HTERT RPE-1 (cell line): ENCODE measurements around the gene GOLGA1.
"Not testable (repeated sequence)": the region's sequence is repeated elsewhere in the genome, so short reads cannot be mapped to it uniquely, and the experiment has no call there.

ENCODE experiments used
- in situ Hi-C: fragments of 300-500 bp; cut with MboI; formaldehyde crosslinking; loops from 4 replicates; pipeline ENCODE4 v1.14.3; 2020; ENCODE audit warnings: low sequenced_read_pairs

GOLGA1 gene

DNA sequence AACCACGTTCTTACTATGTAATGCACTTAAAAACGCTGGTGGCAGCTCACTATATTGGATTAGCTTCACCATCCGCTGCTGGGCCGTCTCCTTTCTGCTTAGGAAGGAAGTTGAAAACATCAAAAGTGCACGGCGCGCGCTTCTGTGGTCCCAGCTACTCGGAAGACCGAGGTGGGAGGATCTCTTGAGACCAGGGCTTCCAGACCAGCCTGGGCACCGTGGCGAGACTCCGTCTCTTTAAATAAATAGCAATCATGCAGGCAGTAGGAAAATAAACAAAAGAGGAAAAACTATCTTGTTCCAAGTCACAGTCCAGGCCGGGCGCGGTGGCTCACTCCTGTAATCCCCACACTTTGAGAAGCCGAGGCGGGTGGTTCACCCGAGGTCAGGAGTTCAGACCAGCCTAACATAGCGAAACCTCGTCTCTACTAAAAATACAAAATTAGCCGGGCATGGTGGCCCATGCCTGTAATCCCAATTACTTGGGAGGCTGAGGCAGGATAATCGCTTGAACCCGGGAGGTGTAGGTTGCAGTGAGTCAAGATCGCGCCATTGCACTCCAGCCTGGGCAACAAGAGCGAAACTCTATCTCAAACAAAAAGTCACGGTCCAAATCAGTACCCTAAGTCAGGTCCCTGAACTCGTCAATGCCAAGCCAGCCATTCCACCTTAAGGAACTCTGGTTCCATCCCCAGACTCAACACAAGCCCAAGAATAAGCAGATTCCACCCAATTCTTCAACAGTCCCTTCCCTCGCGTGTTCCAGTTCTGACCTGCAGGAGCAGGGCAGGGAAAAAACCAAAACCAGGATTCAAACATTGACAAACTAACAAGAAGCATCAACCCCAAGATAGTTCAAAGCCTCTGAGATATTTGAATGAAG, 1.0 kb upstream of the GOLGA1 start:
- in situ Hi-C loops, result no loop called here

DNA sequence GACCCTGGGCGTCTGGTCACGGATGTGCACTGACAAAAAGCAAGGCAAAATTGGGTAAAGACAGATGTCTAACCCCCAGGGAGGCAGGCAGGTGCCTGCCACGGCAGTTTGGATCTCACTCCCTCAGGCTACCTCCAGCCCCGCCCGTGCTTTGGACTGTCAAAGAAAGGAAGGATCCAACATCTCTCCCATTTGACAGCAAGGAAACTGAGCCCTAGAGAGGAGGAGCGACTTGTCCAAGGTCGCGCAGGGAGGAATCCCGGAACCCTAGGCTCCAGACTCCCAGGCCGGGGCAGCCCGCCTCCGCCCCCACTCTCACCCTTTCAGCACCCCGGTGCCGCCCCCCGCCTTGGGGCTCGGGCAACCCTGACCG, 376 bp downstream of the GOLGA1 start:
- in situ Hi-C loops, result no loop called here

DNA sequence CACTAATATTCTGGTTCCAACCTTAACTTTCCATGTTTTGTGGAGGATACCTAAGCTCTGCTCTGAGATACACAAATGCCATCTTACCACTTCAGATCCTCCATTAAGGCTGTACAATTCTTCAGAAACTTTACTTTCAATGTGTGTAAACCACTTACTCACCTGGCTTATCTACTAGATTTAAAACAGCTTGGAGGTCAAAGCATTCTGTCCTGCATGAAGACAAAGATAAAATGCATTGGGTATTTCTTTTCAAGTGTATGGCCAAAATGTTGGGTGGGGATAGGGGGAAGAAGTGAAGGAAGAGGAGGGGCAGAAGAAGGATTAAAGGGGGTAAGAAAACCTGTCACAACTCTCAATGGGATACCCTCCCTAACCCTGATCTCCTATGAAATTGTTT, 939 bp downstream of the GOLGA1 start:
- in situ Hi-C loops, result no loop called here

DNA sequence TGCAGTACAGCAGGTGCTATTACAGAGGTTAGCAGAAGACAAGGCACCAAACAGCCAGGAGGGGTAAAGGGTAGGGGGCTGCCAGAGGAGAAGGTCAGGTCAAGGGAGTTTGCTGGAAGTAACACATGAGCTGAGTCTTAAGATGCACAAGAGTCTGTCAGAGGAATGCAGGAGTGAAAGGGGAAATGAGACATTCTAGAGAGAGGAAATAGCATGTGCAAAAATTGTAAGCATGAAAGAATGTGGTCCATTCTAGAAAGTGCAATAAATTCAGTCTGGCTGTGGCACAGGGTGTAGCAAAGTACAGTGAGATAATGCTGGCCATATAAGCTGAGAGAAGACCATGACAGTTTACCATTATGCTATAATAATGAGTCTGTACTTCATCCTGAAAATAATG, 6.6 kb downstream of the GOLGA1 start:
- in situ Hi-C loops, result no loop called here

DNA sequence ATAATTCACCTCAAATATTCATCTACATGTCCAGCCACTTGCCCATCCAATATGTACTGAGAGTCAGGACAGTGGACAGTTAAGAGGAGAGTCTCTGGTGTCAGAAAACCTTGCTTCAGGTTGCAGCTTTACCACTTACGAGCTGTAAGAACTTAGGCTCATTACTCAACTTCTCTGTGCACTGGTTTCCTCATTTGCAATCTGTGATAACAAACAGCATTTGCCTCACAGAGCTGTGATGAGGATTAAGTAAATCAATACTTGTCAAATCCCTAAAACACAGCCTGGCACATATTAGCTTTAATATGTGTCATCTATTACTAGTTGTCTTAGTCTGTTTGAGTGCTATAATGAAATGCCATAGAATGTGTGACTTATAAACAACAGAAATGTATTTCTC, 8.6 kb downstream of the GOLGA1 start:
- in situ Hi-C loops, result no loop called here

DNA sequence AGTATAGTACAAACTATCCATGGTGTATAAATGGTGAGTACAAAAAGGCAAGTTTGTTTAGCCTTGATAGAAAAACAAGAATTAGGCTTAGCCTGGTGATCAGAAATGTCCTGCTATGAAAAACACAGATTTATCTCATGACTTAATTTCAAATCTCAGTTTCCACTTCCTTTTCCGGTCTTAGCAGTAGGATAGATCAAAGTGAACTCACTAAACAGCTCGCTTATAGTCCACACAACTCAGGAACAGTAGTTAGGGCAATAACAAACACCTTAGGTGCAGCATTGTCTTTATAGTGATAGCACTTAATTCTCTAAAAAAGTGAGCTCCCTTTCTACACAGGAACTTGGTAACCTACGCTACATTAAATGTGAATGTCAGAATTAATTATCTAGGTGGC, 11.4 kb downstream of the GOLGA1 start:
- in situ Hi-C loops, result no loop called here

DNA sequence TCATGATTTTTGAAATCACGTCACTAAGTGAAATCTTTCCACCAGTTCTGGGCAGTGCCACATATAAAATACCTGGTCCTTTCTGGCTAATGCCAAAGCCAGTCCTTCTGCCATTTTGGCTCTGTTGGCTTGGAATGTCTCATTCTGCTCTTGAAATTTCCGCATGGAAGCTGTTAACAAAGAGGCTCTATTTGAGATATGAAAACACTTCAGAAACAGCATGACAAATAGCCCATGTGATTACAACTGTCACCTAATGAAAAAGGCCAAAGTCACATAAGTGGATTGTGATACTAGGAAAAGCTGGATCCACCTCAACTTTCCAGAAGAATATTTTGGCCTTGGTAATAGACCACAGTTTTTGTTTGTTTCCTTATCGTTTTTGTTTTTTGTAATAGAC, 12.8 kb downstream of the GOLGA1 start:
- in situ Hi-C loops, result no loop called here

DNA sequence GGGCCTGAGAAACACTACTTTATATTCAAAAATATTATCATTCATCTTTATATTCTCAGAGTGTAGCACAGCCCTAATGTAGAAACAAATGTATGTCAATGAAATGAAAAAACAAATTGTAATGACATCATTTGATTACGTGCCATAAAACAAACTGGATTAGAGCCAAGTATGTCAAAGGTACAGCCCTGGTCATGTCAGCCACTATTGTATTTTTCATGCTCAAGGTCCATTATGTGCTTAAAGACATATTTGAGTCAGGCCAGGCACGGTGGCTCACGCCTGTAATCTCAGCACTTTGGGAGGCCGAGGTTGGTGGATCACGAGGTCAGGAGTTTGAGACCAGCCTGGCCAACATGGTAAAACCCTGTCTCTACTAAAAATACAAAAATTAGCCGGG, 20.5 kb downstream of the GOLGA1 start:
- in situ Hi-C loops, result not testable (repeated sequence)

DNA sequence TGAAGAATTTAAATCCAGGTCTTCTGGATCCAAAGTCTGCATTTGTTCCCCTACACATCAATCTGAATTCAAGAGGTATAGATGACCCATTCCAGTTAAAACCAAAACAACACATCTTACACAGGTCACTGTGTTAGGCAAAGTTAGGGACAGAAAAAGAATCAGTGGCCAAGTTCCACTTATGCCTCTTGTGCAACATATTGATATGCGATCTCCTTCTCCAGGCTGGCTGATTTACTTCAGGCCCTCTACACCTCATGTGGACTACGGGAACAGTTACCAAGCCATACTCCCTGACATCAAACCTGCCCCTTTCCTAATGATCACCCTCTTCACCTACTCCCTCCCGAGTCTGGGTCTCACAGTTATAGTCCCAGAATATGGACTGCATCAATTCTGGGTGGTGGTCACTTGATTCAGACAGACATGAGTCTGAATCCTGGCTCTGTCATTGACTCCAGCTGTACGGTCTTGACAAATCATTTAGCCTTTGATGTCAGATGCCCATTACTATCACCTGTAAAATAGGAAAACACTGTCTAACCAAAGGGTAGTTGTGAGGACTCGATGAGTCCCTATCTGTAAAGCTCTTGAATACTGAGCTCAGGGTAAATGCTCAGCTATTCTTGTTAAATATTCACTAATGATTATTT, 26.0 kb downstream of the GOLGA1 start:
- in situ Hi-C loops, result no loop called here

DNA sequence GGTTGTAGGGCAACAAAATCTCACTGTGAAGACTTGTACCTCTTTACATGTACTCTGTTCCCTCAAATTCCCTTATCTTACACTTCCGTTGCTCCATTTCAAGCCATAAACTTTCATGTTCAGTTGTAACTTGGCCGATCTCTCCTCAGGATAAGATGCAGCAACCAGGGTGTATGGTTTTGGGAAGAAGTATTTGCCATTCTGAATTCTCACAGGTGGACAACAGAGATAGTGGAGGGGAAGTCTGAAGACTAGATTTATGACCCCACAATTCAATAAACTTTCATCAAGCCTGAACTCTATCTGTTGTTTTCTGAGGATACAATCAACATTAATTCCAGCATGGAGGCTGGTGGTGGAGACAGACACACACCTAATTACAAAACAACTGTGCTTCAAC, 27.5 kb downstream of the GOLGA1 start:
- in situ Hi-C loops, result no loop called here

DNA sequence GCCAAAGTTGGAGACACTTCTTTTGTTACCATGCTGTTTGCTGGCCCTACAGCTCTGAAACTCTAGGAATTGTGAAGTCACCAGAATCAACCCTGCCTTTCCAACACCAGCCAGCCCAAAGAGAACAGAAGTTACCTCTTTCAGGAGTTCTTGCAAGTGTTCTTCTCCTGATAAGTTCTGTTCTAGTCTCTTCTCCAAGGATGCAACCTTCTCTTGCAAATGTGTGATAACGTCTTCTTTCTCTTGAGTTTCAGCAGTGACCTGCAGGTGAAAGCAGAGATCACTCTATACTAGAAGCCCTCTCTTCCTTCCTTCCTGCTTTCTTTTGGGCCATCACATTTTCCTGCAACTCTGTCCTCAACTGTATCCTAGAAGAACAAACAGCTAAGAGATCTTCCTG, 29.1 kb downstream of the GOLGA1 start:
- in situ Hi-C loops, result no loop called here

DNA sequence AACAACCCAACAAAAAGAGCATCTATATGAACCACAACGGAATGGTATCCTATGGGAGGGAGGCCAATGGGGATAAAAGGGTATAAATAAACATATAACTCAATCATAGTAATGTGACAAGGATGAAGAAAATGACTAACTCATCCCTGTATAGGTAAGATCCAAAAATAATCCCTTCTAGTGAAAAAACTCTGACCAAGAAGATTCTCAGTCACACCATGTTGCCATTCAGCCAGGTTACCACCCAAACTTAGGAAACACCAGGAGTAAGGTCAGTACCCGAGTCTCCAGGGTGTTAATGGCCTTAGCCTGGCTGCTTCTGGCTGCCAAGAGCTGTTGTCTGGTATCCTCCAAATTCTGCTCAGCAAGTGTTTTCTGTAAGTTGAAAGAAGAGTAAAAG, 32.8 kb downstream of the GOLGA1 start:
- in situ Hi-C loops, result no loop called here

DNA sequence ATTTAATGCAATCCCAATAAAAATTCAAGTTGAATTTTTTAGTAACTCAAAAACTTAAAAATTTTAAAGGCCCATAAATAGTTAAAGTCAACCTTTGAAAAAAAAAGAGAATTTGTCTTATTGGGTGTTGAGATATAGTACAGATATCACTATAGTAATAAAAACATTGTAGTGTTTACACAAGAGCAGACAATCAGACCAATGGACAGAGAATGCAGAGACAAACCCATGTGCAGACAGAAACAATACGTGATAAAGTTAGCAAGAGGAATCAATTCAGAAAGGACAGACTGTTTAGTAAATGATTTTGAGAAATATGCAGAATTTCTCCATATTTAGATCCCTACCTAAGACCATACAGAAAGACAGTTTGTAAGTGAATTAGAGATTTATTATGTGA, 33.9 kb downstream of the GOLGA1 start:
- in situ Hi-C loops, result no loop called here

DNA sequence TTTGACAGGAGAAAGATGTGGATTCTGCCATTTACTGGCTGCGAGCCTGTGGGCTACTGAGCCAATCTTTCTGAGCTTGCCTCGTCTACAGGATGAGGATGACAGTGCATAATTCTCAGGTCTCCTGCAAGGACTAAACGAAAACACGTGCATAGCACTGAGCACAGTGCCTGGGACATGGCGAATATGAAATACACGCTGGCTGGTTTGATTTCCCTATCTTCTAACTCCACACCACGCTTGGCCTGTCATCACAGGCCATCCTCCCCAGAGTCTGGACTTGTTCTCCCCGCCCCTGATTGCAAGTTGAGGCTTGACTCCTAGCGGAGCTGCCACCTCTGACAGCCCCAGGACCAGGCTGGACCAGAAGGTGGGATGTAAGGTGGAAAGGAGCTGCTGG, 41.0 kb downstream of the GOLGA1 start:
- in situ Hi-C loops, result no loop called here

DNA sequence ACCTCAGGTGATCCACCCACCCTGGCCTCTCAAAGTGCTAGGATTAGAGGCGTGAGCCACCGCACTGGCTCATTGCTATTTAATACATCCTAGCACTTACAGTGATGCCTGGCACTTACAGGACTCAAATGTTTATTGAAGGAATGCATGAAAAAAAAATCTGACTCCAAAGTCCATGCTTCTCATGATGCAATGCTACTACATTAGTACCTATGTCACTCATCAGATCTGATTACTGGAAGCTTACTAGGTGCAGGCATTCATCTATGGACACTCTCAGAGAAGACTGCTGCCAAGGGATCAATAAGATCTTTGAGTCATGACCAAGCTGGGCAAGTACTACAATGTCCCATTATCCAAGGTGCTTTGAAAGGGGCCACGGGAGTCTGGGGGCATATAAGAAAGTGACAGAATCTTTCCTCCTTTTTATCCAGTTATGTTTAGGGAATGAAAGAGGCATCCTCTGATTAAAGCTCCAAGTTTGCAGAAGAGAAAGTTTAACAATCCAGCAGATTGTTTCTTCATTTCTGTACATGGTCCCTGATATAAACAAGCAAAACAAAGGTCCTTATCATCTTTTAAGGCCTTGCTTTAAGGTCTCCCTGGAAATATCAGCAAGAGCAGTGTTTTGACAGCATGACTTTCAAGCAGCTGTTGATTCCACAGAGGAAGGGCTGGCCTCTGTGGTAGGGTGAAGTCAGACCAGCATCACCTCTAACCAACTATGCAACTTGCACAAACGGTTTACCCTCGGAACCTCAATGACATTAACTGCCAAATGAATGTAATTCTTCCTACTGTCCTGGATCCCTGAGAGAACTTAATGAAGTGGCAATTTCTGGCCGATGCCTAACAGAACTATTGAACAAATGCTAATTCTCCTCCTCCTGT, 43.1 kb downstream of the GOLGA1 start:
- in situ Hi-C loops, result no loop called here

DNA sequence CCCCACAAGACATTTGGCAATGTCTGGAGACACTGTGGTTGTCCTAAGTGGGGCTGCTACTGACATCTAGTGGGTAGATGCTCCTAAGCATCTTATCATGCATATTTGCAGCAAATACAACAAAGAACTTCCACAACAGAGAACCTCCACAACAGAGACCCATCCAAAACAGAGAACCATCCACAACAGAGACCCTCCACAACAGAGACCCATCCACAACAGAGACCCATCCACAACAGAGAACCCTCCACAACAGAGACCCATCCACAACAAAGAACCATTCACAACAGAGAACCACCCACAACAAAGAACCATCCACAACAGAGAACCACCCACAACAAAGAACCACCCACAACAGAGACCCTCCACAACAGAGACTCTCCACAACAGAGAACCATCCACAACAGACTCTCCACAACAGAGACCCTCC, 46.1 kb downstream of the GOLGA1 start:
- in situ Hi-C loops, result no loop called here

DNA sequence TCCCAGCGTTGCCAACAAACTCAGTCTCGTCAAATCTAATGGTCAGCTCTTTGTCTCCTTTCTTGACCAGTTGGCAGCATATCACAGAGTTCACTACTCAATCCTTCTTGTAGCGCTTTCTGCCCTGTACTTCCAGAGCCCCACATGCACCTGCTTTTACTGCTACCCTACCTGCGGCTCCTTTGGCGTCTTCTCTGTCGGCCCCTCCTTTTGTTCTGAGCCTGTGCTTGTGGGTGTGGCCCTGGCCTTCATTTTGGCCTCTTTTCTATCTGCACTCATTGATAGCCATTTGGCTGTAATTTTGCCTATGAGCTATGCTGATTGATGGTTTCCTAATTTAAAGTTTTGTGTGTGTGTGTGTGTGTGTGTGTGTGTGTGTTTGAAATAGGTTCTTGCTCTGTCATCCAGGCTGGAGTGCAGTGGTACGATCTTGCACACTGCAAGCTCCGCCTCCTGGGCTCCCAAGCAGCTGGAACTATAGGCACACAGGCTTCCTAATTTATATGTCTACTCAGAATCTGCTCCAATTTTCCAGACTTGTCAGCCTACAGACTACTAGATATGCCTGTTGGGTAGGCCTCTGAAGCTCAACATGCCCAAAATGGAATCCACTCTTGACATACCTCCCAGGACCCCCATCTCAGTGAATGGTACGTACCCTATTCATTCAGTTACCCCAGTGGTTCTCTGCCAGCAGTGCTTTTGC, 46.7 kb downstream of the GOLGA1 start:
- in situ Hi-C loops, result no loop called here

DNA sequence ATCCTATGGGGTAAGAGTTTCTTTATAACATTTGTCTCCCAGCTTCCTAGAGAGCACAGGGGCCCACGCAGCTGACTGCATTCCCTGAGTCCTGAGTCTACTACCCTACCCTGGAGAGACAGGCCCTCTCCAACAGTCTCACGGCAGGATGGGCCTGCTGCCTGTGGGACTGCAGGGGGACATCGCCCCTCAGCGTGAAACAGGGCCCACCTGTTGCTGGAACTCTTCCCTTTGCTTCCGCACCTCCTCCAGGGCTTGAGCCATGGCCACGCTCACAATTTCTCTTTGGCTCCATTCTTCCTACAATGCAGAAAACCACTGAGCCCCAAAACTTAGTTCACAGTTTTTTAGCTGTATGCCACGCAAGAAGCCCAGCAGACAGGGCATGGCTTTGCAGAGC, 50.7 kb downstream of the GOLGA1 start:
- in situ Hi-C loops, result no loop called here

DNA sequence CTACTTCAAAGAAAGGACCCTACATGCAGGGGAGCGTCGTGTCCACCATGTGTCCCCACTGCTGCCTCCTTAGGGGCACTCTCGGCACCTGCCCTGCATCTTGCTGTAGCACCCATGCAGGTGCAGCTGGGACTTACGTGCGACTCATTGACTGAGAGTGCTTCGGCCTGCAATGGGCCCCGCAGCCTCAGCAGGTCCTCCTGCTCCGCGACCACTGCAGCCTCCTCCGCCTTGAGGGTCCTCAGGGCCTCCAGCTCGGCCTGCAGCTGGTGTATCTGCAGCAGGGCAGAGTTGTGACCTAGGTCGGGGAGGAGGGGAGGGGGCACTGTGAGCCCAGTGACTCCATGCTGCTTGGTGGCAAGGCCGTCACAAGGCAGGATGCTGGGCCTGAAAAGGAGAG, 51.9 kb downstream of the GOLGA1 start:
- in situ Hi-C loops, result no loop called here

DNA sequence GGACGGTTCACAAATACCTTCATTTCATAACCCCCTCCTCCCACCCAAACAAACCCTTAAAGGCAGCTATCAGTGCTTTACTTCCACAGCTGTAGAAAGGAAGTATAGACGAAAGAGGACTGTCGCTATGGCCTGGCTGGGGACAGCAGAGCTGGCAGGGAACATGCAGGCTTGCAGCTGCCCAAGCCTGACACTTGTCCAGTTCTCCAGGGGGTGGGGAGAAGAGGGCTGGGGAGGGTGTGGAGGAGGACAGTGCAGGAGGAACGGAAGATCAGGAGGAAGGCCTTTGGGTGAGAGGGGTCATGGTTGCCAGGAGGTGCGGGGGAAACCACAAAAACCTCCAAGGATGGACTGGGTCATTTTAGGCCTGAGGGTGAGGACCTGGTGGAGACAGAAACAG, 53.1 kb downstream of the GOLGA1 start:
- in situ Hi-C loops, result no loop called here
